Nucleus accumbens (tissue), 56 donors: Measurements from ENCODE around the gene ADAT2.
"Not testable (repeated sequence)": the region's sequence is repeated elsewhere in the genome, so short reads cannot be mapped to it uniquely, and the experiment has no call there.

Experiments
- DNase-seq, 56 donors: peaks; one replicate each; lab custom pipeline; 2025; lab: John Stamatoyannopoulos, UW

ADAT2 gene

GRCh38 chr6:143450453-143451371, at the start of gene ADAT2, which contains the start of gene PEX3:
Gene ADAT2, minus strand, starts transcription at chr6:143450695. Its CDS starts 37 bp downstream, at chr6:143450658.
Gene PEX3, plus strand, starts transcription at chr6:143450805. Its CDS starts 238 bp downstream, at chr6:143451043.
- peak in 55 of 56 donors; percentile 42 to 94 (median 86) for DNase-seq

GRCh38 chr6:143498428-143498827, 47.9 kb upstream of the ADAT2 start:
- DNase-seq, result no peak

DNA sequence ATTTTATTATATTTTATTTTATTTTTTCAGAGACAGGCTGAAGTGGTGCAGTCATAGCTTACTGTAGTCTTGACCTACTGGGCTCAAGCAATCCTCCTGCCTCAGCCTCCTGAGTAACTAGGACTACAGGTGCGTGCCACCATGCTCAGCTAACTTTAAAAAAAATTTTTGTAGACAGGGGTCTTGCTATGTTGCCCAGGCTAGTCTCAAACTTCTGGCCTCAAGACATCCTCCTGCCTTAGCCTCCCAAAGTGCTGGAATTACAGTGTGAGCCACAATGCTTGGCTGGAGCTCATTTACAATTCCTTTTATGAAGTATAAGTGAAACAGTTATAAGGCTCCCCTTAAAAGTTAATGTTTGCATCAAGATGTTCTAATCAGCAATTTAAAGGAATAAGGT, 46.5 kb upstream of the ADAT2 start:
- no peak for DNase-seq

DNA sequence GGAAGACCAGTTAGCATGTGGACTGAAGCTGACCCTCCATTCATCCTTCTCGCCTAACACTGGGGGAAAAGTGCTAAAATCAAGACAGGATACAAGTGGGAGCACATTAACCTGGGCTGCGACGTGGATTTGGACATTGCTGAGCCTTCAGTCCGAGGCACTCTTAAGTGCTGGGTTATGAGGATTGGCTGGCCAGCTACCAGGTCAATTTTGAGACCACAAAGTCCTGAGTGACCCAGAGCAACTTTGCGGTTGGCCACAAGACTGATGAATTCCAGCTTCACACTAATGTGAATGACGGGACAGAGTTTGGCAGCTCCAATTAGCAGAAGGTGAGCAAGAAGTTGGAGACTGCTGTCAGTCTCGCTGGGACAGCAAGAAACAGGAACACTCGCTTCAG, 40.3 kb upstream of the ADAT2 start:
- DNase-seq, result no peak

GRCh38 chr6:143490244-143490643, 39.7 kb upstream of the ADAT2 start:
- no peak for DNase-seq

DNA sequence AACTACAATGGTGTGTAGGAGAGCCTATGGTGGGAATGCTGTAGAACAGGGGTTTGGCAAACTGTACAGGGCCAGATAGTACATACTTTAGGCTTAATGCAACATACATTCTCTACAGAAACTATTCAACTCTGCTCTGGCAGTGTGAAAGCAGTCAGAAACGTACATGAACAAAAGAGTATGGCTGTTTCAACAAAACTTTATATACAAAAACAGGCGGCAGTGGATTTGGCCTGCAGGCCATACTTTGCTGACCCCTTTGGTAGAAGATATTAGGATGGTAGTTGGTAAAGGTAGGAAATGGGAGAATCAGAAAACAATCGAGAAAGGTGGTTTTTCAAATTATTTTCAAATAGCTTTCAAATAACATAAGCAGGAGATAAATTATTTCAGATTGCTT, 36.3 kb upstream of the ADAT2 start:
- DNase-seq, result no peak

GRCh38 chr6:143485967-143486366, 35.5 kb upstream of the ADAT2 start:
- DNase-seq, result no peak

GRCh38 chr6:143482593-143482992, 32.1 kb upstream of the ADAT2 start:
- DNase-seq, result no peak

GRCh38 chr6:143478479-143479062, 28.1 kb upstream of the ADAT2 start:
- no peak for DNase-seq

- DNase-seq, result no peak
These were observed 26.1 kb upstream of the ADAT2 start for GRCh38 chr6:143476545-143476944.

DNA sequence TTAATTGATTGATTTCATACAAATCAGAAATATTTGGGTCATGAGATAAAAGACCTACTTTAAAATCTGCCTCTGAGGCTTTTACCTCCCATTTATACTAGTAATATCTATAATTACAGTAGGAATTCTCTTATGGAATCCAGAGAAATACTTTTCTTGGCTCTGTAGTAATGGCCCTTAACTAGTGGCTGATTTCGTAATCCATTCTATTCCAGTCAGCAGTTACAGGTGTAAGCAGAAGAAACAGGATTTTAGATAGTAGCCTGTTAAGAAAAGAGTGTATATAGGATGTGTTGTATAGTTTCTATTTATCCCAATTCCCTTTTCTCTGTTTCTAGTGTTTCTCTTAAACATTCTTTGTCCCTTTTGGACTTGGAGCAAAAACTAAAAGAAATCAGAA, 21.3 kb upstream of the ADAT2 start:
- no peak for DNase-seq

GRCh38 chr6:143468823-143469222, 18.3 kb upstream of the ADAT2 start:
- DNase-seq, result not testable (repeated sequence)

DNA sequence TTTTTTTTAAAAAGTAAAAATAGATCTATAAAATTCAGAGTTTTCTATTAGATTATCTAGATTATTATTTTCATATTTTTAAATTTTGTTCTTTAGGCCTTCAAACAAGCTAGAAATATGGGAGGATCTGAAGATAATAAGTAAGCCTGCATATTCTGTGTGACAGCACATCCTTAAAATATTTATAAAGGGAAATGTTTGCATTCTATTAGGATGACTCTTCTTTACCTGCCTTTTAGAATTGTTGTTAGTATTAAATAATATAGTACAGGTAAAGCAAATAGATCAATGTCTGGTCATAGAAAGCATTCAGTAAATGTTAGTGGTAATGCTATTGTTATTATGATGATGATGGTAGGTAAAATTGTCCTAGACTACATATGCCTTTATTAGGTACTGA, 17.5 kb upstream of the ADAT2 start:
- no peak for DNase-seq

GRCh38 chr6:143465546-143465945, 15.1 kb upstream of the ADAT2 start:
- DNase-seq, result no peak

GRCh38 chr6:143457563-143458359, 7.3 kb upstream of the ADAT2 start:
- DNase-seq, result no peak

DNA sequence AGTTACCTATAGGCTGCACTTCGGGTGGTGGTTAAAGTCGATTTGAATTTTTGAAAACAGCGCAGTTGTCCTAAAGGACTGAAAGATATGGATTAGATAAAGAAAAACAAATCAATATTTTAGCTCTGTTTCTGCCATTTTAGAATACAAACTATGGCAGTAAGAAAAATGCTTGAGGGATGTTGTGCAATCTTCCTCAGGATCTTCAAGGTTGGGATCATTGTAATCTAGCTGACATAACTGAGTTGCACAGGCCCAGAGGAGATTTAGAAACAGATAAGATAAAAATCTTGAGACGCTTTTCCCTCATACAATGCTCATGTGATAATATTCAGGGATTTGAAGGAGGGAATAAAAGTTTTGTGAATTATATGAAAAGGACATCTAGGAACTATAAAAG, 1.0 kb upstream of the ADAT2 start:
- no peak for DNase-seq

DNA sequence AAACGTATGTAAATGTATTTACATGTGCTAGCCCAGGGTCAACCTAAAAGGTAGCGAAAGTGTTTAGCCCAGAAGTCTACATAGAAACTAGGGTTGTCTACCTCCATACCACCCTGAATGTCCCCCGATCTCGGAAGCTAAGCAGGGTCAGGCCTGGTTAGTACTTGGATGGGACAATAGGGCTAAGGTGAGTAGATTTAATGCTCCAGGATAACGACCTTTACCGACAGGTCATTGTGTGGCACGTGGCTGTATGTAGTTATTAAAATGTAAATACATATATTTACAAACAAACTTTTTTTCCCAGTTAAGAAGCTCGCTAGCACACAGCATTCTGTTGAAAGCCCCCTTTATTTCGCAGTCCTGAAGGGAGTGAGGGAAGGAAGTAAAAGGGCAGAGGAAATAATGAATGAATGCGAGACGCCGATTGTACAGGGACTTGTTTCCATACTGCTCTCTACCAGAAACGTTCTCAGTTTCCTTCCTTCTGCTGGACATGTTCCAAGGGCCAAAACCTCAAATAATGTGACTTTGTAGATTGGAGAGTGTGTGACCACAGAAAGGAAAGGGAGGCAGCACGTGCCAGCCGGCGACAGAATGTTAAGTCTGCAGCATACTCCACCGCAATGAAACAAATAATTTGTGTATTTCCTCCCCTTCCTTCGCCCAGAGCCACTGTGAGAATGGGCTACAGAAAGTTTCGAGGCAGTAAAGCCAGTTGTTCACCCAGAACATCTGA, 612 bp downstream of the ADAT2 start:
- peak in 6 of 56 donors; percentile 16 to 39 (median 24) for DNase-seq

- no peak for DNase-seq
These were observed 1.3 kb downstream of the ADAT2 start for GRCh38 chr6:143449082-143449713.

GRCh38 chr6:143447865-143448264, 2.6 kb downstream of the ADAT2 start:
- DNase-seq, result not testable (repeated sequence)

GRCh38 chr6:143443096-143443495, 7.4 kb downstream of the ADAT2 start:
- no peak for DNase-seq
